Measurements from ENCODE around the gene APBB1IP.
"Not testable (repeated sequence)": the region's sequence is repeated elsewhere in the genome, so short reads cannot be mapped to it uniquely, and the experiment has no call there.

APBB1IP gene

GRCh38 chr10:26445411-26446031 lies 7.4 kb downstream of the APBB1IP start:
- no peak for DNase-seq

GRCh38 chr10:26446258-26446657 lies 8.1 kb downstream of the APBB1IP start:
- DNase-seq = no peak

GRCh38 chr10:26448292-26448691 lies 10.2 kb downstream of the APBB1IP start:
- no peak for DNase-seq

- DNase-seq = peak; percentile 1
Observed at GRCh38 chr10:26448706-26449435, 10.7 kb downstream of the APBB1IP start.

GRCh38 chr10:26449726-26450125 lies 11.6 kb downstream of the APBB1IP start:
- DNase-seq = no peak

- DNase-seq = no peak
Observed at GRCh38 chr10:26451903-26452302, 13.8 kb downstream of the APBB1IP start.

- no peak for DNase-seq
Observed at GRCh38 chr10:26453850-26454249, 15.7 kb downstream of the APBB1IP start.

GRCh38 chr10:26454891-26455290 lies 16.8 kb downstream of the APBB1IP start:
- DNase-seq = no peak

GRCh38 chr10:26455567-26456315 lies 17.6 kb downstream of the APBB1IP start:
- DNase-seq = no peak

- DNase-seq = no peak
Observed at GRCh38 chr10:26457088-26457487, 18.9 kb downstream of the APBB1IP start.

- DNase-seq = no peak
Observed at GRCh38 chr10:26460736-26461135, 22.6 kb downstream of the APBB1IP start.

GRCh38 chr10:26463986-26464385 lies 25.8 kb downstream of the APBB1IP start:
- DNase-seq = no peak

GRCh38 chr10:26464632-26465280 lies 26.6 kb downstream of the APBB1IP start:
- DNase-seq = no peak

- DNase-seq = not testable (repeated sequence)
Observed at GRCh38 chr10:26466531-26466930, 28.4 kb downstream of the APBB1IP start.

- no peak for DNase-seq
Observed at GRCh38 chr10:26467639-26468038, 29.5 kb downstream of the APBB1IP start.

GRCh38 chr10:26468291-26468690 lies 30.1 kb downstream of the APBB1IP start:
- no peak for DNase-seq

- DNase-seq = no peak
Observed at GRCh38 chr10:26468700-26469099, 30.6 kb downstream of the APBB1IP start.

GRCh38 chr10:26472492-26472778 lies 34.3 kb downstream of the APBB1IP start:
- no peak for DNase-seq

GRCh38 chr10:26474026-26474425 lies 35.9 kb downstream of the APBB1IP start:
- no peak for DNase-seq

GRCh38 chr10:26474845-26475244 lies 36.7 kb downstream of the APBB1IP start:
- not testable (repeated sequence) for DNase-seq

- DNase-seq = no peak
Observed at GRCh38 chr10:26475386-26475785, 37.2 kb downstream of the APBB1IP start.

- no peak for DNase-seq
Observed at GRCh38 chr10:26477501-26477900, 39.4 kb downstream of the APBB1IP start.

GRCh38 chr10:26478061-26478460 lies 39.9 kb downstream of the APBB1IP start:
- no peak for DNase-seq
